Measurements from ENCODE around the gene INCENP. TPM values are rescaled to one million over a fixed set of nuclear protein-coding genes. Genes with fewer than 3 reads are reported as not detected.

Gene INCENP
- total and polyA plus RNA-seq, 2 experiments from 2014 or later, result 35.6 to 131 TPM

DNA sequence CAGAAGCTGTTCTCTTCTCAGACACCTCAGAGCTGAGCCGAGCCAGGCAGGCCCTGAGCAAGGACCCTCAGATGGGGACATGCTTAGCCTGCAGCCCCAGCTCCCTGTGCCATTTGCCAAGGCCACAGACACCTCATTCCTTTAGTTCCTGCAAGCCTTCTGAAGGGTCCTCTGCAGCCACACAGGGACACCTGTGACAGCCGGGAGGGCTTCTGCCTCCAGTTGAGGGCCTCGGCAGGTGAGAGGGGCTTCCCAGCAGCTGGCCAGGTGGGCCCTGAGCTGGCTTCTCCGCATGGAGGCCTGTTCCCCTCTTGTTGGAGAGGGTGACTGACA lies 18.2 kb downstream of the INCENP start:
- Histone ChIP-seq H3K27ac (ENCODE audit: low read depth) (no peak overlapping the region), H3K36me3 (ENCODE audit: insufficient read depth) (peaks cover 16% of the 10 kb centered on the region; the same call in 1 of the 2 replicates), H3F3A (replicated peaks; ENCODE audit: low read depth) (no peaks in the 10 kb centered on the region), H4K20me1 (replicated peaks; ENCODE audit: insufficient read depth) (0 out of 2 replicates have a peak, but pooled peaks cover 9% of the 10 kb centered on the region), H3K27me3 (ENCODE audit: insufficient read depth) (no peaks in the 10 kb centered on the region), H3K4me1 (ENCODE audit: insufficient read depth) (no peaks in the 10 kb centered on the region), H3K79me2 (replicated peaks; ENCODE audit: insufficient read depth) (peaks cover 8% of the 10 kb centered on the region), H3K9me2 (ENCODE audit: insufficient read depth) (no peaks in the 10 kb centered on the region), H3K4me2 (no peak overlapping the region), H3K4me3 (no peak overlapping the region), H2AFZ (no peak overlapping the region)
- Mint-ChIP-seq H3K36me3 (ENCODE audit: low read depth) (peaks cover 64% of the 10 kb centered on the region), H3K4me3 (no peak overlapping the region), H3K27ac (no peak overlapping the region), H3K27me3 (ENCODE audit: insufficient read depth, low read depth, poor library complexity) (peaks cover 19% of the 10 kb centered on the region), H3K4me1 (no peaks in the 10 kb centered on the region), H3K9me3 (no peaks in the 10 kb centered on the region)
- DNase-seq (ENCODE audit: low spot score), result no peak
- no peak for TF ChIP-seq ZNF114 (CRISPR knock-in tag; IDR thresholded peaks at IDR 0.05)
- no peak for TF ChIP-seq CTCF (conservative IDR thresholded peaks at IDR 0.05; ENCODE audit: low read depth in 2 of 2)
- no peak for TF ChIP-seq EZH2phosphoT487 (IDR thresholded peaks at IDR 0.05; ENCODE audit: unreplicated experiment)
- TF ChIP-seq ZNF462 (CRISPR knock-in tag; IDR thresholded peaks at IDR 0.05), result no peak
- TF ChIP-seq ZNF331 (CRISPR knock-in tag; IDR thresholded peaks at IDR 0.05; ENCODE audit: low read depth), result no peak
- TF ChIP-seq CREB1 (CRISPR knock-in tag; IDR thresholded peaks at IDR 0.05; ENCODE audit: low read depth), result no peak
- no peak for TF ChIP-seq STAT1 (IDR thresholded peaks at IDR 0.05; ENCODE audit: unreplicated experiment)
- no peak for TF ChIP-seq EZH2 (IDR thresholded peaks at IDR 0.05; ENCODE audit: low read depth, unreplicated experiment)
- TF ChIP-seq REST (IDR thresholded peaks at IDR 0.05; ENCODE audit: unreplicated experiment), result no peak
- no peak for TF ChIP-seq JUNB (IDR thresholded peaks at IDR 0.05; ENCODE audit: unreplicated experiment)
- TF ChIP-seq, protein P1, sequence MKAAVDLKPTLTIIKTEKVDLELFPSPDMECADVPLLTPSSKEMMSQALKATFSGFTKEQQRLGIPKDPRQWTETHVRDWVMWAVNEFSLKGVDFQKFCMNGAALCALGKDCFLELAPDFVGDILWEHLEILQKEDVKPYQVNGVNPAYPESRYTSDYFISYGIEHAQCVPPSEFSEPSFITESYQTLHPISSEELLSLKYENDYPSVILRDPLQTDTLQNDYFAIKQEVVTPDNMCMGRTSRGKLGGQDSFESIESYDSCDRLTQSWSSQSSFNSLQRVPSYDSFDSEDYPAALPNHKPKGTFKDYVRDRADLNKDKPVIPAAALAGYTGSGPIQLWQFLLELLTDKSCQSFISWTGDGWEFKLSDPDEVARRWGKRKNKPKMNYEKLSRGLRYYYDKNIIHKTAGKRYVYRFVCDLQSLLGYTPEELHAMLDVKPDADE (IDR thresholded peaks at IDR 0.05), result no peak
- no peak for TF ChIP-seq POLR2AphosphoS5 (IDR thresholded peaks at IDR 0.05; ENCODE audit: low read depth)
- no peak for TF ChIP-seq NANOG (IDR thresholded peaks at IDR 0.05; ENCODE audit: borderline replicate concordance)
- no peak for ATAC-seq

Data from GM23338 (cell line).